Mesothelial cell of epicardium (in vitro differentiated cells): ENCODE data around the gene AKAP8L. TPM values are rescaled to one million over a fixed set of nuclear protein-coding genes. Genes with fewer than 3 reads are reported as not detected.
A peak's percentile ranks its signal among the peaks of the same experiment; 100 is the strongest.

Source experiments
- DNase-seq, 2 experiments: peaks; one replicate each; pipeline ENCODE4 v3.0.0; 2021; ENCODE audit warnings: low spot score in 2 of 2; ENCODE audit not compliant: unreplicated experiment in 2 of 2
- H3K27ac Mint-ChIP-seq: 2 replicates; pipeline ENCODE4 v1.8.0; 2021; ENCODE audit warnings: mixed read lengths
- H3K27me3 Mint-ChIP-seq: 2 replicates; pipeline ENCODE4 v1.8.0; 2021; ENCODE audit warnings: low read depth, mixed read lengths
- H3K36me3 Mint-ChIP-seq: 2 replicates; pipeline ENCODE4 v1.8.0; 2021; ENCODE audit warnings: mixed read lengths
- H3K4me1 Mint-ChIP-seq: 2 replicates; pipeline ENCODE4 v1.8.0; 2021; ENCODE audit warnings: mixed read lengths
- H3K4me3 Mint-ChIP-seq: 2 replicates; pipeline ENCODE4 v1.8.0; 2021; ENCODE audit warnings: mild to moderate bottlenecking, moderate library complexity, mixed read lengths
- H3K9me3 Mint-ChIP-seq: 2 replicates; pipeline ENCODE4 v1.8.0; 2021; ENCODE audit warnings: mixed read lengths
- total RNA-seq: library from RNA; stranded (reverse); gene quantifications from 3 replicates; pipeline ENCODE4 v1.2.1, GENCODE V29; 2021
- TF ChIP-seq, protein P1 (sequence below): fragments of 200-600 bp; sonication (generic); IDR thresholded peaks from one replicate; pipeline ENCODE4 v1.5.0; 2021; ENCODE audit warnings: antibody characterized with exemption; ENCODE audit not compliant: unreplicated experiment

AKAP8L gene
- total RNA-seq, 1 donor from 2014 or later = 254 TPM

DNA sequence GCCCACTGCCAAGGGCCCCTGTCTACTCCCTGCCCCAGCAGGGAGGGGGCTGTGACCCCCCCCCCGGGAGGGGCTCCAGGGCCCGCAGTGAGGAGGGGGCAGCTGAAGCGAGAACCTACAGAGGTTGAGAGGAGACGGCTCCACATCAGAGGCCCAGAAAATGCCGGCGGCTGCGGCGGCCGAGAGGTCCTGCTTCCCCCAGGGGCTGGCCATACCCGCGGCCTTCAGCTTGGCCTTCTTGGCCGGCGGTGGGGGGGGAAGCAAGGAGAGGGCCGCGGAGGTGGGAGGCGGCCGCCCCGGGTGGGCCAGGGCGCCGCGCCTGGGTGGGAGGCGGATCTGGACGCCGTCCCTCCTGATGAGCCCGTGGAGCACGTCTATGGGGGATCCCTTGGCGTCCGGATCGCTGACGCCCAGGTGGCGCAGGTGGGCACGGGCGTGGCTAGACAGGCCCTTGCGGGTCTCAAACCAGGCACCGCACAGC lies 9.2 kb upstream of the AKAP8L start:
- Mint-ChIP-seq H3K9me3 (peaks cover 3% of the 10 kb centered on the region), H3K4me1 (peaks cover 16% of the 10 kb centered on the region), H3K36me3 (peaks cover 30% of the 10 kb centered on the region), H3K4me3 (no peak overlapping the region), H3K27me3 (no peaks in the 10 kb centered on the region), H3K27ac (no peak overlapping the region)
- no peak for DNase-seq
- TF ChIP-seq, protein P1, sequence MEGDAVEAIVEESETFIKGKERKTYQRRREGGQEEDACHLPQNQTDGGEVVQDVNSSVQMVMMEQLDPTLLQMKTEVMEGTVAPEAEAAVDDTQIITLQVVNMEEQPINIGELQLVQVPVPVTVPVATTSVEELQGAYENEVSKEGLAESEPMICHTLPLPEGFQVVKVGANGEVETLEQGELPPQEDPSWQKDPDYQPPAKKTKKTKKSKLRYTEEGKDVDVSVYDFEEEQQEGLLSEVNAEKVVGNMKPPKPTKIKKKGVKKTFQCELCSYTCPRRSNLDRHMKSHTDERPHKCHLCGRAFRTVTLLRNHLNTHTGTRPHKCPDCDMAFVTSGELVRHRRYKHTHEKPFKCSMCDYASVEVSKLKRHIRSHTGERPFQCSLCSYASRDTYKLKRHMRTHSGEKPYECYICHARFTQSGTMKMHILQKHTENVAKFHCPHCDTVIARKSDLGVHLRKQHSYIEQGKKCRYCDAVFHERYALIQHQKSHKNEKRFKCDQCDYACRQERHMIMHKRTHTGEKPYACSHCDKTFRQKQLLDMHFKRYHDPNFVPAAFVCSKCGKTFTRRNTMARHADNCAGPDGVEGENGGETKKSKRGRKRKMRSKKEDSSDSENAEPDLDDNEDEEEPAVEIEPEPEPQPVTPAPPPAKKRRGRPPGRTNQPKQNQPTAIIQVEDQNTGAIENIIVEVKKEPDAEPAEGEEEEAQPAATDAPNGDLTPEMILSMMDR = no peak

DNA sequence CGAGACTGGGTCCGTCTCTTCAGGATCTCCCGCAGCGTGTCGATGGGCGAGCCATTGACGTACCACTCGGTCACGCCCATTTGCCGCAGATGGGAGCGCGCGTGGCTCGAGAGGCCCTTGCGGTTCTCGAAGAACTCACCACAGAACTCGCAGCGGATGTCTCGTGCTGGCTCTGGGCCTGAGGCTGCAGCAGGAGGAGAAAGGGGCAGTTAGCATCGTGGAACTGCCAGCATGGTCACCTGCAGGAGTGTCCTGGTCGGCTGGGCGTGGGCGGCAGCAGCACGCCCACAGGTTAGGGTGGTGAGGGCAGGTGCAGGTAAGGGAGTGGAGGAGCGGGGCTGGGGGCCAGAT lies 8.5 kb upstream of the AKAP8L start:
- Mint-ChIP-seq H3K4me1 (peaks cover 15% of the 10 kb centered on the region), H3K9me3 (peaks cover 3% of the 10 kb centered on the region), H3K27ac (peak overlapping the region; percentile 21), H3K27me3 (no peaks in the 10 kb centered on the region), H3K36me3 (peaks cover 37% of the 10 kb centered on the region), H3K4me3 (no peak overlapping the region)
- TF ChIP-seq, protein P1 = no peak
- no peak for DNase-seq

DNA sequence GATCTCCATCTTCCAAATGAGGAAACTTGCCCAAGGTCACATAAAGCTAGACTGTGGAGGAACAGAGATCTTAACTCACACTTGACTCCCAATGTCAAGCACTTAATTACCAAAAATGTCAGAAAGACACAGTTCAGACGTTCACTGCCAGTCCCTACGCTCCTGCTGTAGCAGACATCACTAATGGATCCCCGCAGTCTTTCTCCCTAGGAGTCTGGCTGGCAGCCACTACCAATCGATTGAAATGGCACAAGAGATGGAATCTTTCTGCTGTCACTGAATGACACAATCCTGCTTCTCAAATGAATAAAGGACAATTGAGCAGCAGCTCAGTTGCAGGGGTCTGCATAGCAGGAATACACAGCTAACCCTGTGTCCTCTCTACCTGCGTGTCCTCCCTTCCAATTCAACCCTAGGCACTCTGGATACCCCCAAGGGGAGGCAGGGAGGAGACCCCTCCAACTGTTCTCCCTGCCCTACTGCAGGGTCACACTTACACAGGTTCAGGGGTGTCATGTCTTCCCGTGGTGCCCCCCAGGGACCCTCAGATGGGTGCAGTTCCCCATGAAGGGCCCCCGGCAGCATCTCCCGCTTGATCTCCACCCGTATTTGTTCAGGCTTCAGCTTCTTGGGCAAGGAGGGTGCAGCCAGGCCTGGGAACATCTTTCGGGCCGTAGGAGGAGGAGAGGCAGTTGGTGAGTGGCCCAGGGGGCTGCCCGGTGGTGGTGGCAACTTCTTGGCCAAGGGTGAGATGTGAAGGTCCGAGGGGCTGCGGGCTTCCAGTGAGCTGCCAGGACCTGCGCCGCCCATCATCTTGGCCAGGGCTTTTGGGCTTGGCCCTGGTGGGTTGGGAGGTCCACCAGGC lies 7.9 kb upstream of the AKAP8L start:
- Mint-ChIP-seq H3K4me1 (peaks cover 13% of the 10 kb centered on the region), H3K9me3 (peaks cover 3% of the 10 kb centered on the region), H3K27ac (no peak overlapping the region), H3K27me3 (no peaks in the 10 kb centered on the region), H3K36me3 (peaks cover 41% of the 10 kb centered on the region), H3K4me3 (no peak overlapping the region)
- no peak for DNase-seq
- TF ChIP-seq, protein P1 = no peak

DNA sequence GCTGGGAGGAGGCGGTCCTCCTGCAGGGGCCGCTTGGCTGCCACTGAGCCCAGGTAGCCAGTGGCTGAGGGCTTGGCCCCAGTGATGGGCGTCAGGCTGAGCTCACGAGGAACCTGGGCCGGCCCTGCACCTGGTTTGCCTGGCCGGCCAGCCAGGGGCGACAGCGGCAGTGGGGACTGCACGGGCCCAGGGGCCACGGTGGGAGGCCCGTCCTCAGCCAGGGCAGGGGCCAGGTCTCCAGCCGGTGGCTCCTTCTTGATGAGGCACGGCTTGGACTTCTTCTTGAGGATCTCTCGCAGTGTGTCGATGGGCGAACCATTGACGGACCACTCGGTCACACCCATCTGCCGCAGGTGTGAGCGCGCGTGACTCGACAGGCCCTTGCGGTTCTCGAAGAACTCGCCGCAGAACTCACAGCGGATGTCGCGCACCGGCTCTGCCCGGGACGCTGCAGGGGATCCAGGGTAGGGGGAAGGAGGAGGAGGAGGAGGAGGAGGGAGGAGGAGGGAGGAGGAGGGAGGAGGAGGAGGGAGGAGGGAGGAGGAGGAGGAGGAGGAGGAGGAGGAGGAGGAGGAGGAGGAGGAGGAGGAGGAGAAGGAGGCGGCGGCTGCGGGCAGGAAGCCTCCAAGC lies 6.6 kb upstream of the AKAP8L start:
- no peaks in the 10 kb centered on the region for H3K27me3 Mint-ChIP-seq
- TF ChIP-seq, protein P1 = no peak
- peaks cover 41% of the 10 kb centered on the region for H3K36me3 Mint-ChIP-seq
- H3K9me3 Mint-ChIP-seq = peaks cover 3% of the 10 kb centered on the region
- H3K27ac Mint-ChIP-seq = no peak overlapping the region
- no peak overlapping the region for H3K4me3 Mint-ChIP-seq
- peaks cover 4% of the 10 kb centered on the region for H3K4me1 Mint-ChIP-seq
- no peak for DNase-seq

DNA sequence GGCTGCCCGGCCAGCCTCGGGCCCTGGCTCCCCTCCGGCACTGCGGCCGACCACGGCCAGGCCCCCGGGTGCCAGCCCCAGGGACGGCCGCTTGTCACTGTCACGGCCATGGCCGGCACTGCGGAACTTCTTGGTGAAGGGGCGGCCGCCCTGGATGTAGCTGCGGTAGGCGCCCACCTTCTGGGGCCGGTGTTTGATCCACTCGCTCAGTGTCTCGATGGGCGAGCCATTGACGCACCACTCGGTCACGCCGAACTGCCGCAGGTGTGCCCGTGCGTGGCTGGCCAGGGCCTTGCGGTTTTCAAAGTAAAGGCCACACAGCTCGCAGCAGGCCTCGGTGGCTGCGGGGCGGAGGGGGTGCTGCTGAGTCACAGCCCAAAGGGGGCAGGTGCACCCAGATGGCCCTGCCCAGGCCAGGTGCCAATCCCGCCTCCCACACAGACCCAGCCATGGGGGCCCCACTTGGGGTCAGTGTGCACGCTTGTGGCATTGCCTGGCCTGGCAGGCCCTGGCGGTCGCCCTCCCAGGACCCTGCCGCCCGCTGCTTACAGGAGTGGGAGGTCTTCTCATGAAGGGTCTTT lies 6.0 kb upstream of the AKAP8L start:
- Mint-ChIP-seq H3K27ac (no peak overlapping the region), H3K27me3 (no peaks in the 10 kb centered on the region), H3K4me1 (no peaks in the 10 kb centered on the region)

More for the DNA sequence above, 6.0 kb upstream of the AKAP8L start:
- Mint-ChIP-seq H3K4me3 (no peak overlapping the region), H3K36me3 (peaks cover 41% of the 10 kb centered on the region), H3K9me3 (peaks cover 3% of the 10 kb centered on the region)
- TF ChIP-seq, protein P1 = no peak
- no peak for DNase-seq
